ENCODE results near the gene CTNNA2. TPM values are rescaled to one million over a fixed set of nuclear protein-coding genes. Genes with fewer than 3 reads are reported as not detected.

The CTNNA2 gene
- total RNA-seq, 1 donor from 2014 or later, result 3.5 TPM

GRCh38 chr2:79573895-79574674 is 61.2 kb downstream of the CTNNA2 start:
- H3K36me3 ChIP-seq (ENCODE audit: control insufficient read depth, insufficient read depth, low read length), result no peaks in the 10 kb centered on the region
- no peak for TF ChIP-seq CTCF (IDR thresholded peaks at IDR 0.05; ENCODE audit: insufficient read depth, low read length, poor library complexity, severe bottlenecking)
- DNase-seq (ENCODE audit: low read depth), result no peak
- no peak overlapping the region for H3K4me3 ChIP-seq (ENCODE audit: low read depth, low read length)
- H3K27me3 ChIP-seq (ENCODE audit: control insufficient read depth, insufficient read depth, low read length), result no peaks in the 10 kb centered on the region

GRCh38 chr2:79576451-79576850 is 63.6 kb downstream of the CTNNA2 start:
- H3K36me3 ChIP-seq (ENCODE audit: control insufficient read depth, insufficient read depth, low read length), result no peaks in the 10 kb centered on the region
- H3K27me3 ChIP-seq (ENCODE audit: control insufficient read depth, insufficient read depth, low read length), result no peaks in the 10 kb centered on the region
- TF ChIP-seq CTCF (IDR thresholded peaks at IDR 0.05; ENCODE audit: insufficient read depth, low read length, poor library complexity, severe bottlenecking), result no peak
- no peak for DNase-seq (ENCODE audit: low read depth)
- H3K4me3 ChIP-seq (ENCODE audit: low read depth, low read length), result no peak overlapping the region

GRCh38 chr2:79578952-79579351 is 66.1 kb downstream of the CTNNA2 start:
- Histone ChIP-seq H3K27me3 (ENCODE audit: control insufficient read depth, insufficient read depth, low read length) (no peaks in the 10 kb centered on the region), H3K36me3 (ENCODE audit: control insufficient read depth, insufficient read depth, low read length) (no peaks in the 10 kb centered on the region), H3K4me3 (ENCODE audit: low read depth, low read length) (no peak overlapping the region)
- no peak for DNase-seq (ENCODE audit: low read depth)
- no peak for TF ChIP-seq CTCF (IDR thresholded peaks at IDR 0.05; ENCODE audit: insufficient read depth, low read length, poor library complexity, severe bottlenecking)

GRCh38 chr2:79580175-79580574 is 67.3 kb downstream of the CTNNA2 start:
- H3K36me3 ChIP-seq (ENCODE audit: control insufficient read depth, insufficient read depth, low read length), result no peaks in the 10 kb centered on the region
- no peak for TF ChIP-seq CTCF (IDR thresholded peaks at IDR 0.05; ENCODE audit: insufficient read depth, low read length, poor library complexity, severe bottlenecking)
- H3K27me3 ChIP-seq (ENCODE audit: control insufficient read depth, insufficient read depth, low read length), result no peaks in the 10 kb centered on the region
- H3K4me3 ChIP-seq (ENCODE audit: low read depth, low read length), result no peak overlapping the region
- DNase-seq (ENCODE audit: low read depth), result no peak

- no peaks in the 10 kb centered on the region for H3K36me3 ChIP-seq (ENCODE audit: control insufficient read depth, insufficient read depth, low read length)
- no peak for TF ChIP-seq CTCF (IDR thresholded peaks at IDR 0.05; ENCODE audit: insufficient read depth, low read length, poor library complexity, severe bottlenecking)
- DNase-seq (ENCODE audit: low read depth), result peak; percentile 70
- H3K27me3 ChIP-seq (ENCODE audit: control insufficient read depth, insufficient read depth, low read length), result no peaks in the 10 kb centered on the region
- H3K4me3 ChIP-seq (ENCODE audit: low read depth, low read length), result no peak overlapping the region
Measured at GRCh38 chr2:79585701-79586433, 73.0 kb downstream of the CTNNA2 start.
